SJCRH30 (cell line): ENCODE data around the gene SLC39A10. TPM values are rescaled to one million over a fixed set of nuclear protein-coding genes. Genes with fewer than 3 reads are reported as not detected.

Experiments
- DNase-seq, 2 experiments: peaks; one replicate each; pipeline ENCODE4 v3.0.0-alpha.2; 2015 to 2020
- H3K27ac ChIP-seq: fragments of 250-450 bp; sonication (Bioruptor Pico); 2 replicates; pipeline ENCODE4 v1.5.1; 2020; ENCODE audit warnings: mild to moderate bottlenecking, moderate library complexity
- H3K27me3 ChIP-seq: fragments of 250-450 bp; sonication (Bioruptor Pico); 2 replicates; pipeline ENCODE4 v1.5.1; 2020; ENCODE audit warnings: mild to moderate bottlenecking, moderate library complexity
- H3K36me3 ChIP-seq: fragments of 250-450 bp; sonication (Bioruptor Pico); 2 replicates; pipeline ENCODE4 v1.5.1; 2020; ENCODE audit warnings: mild to moderate bottlenecking, moderate library complexity
- H3K4me1 ChIP-seq: fragments of 250-450 bp; sonication (Bioruptor Pico); 2 replicates; pipeline ENCODE4 v1.5.1; 2020; ENCODE audit warnings: mild to moderate bottlenecking, moderate library complexity
- H3K4me3 ChIP-seq: fragments of 250-450 bp; sonication (Bioruptor Pico); 2 replicates; pipeline ENCODE4 v1.5.1; 2020; ENCODE audit warnings: mild to moderate bottlenecking, moderate library complexity
- H3K9me3 ChIP-seq: fragments of 250-450 bp; sonication (Bioruptor Pico); replicated peaks from 2 replicates; pipeline ENCODE4 v1.5.1; 2020; ENCODE audit warnings: mild to moderate bottlenecking, moderate library complexity
- total RNA-seq: library from RNA; depleted of rRNA; stranded (reverse); fragments of >200 nt; shearing (Covaris generic); gene quantifications from 2 replicates; pipeline ENCODE4 v1.2.3, GENCODE V29; 2014

The SLC39A10 gene
- total RNA-seq, 1 experiment from 2014 or later, result 57.8 TPM

GRCh38 chr2:195756218-195756942 is 99.4 kb downstream of the SLC39A10 start:
- Histone ChIP-seq H3K27me3 (no peaks in the 10 kb centered on the region), H3K4me3 (no peak overlapping the region), H3K4me1 (0 out of 2 replicates have a peak, but pooled peaks cover 5% of the 10 kb centered on the region), H3K27ac (no peak overlapping the region), H3K9me3 (no peaks in the 10 kb centered on the region), H3K36me3 (no peaks in the 10 kb centered on the region)
- DNase-seq, result no peak

- DNase-seq, result no peak
- H3K4me3 ChIP-seq, result no peak overlapping the region
Observed at GRCh38 chr2:195758846-195759245, 101.8 kb downstream of the SLC39A10 start.

GRCh38 chr2:195759877-195760276 is 102.9 kb downstream of the SLC39A10 start:
- no peak for DNase-seq
- Histone ChIP-seq H3K4me3 (no peak overlapping the region), H3K4me1 (0 out of 2 replicates have a peak, but pooled peaks cover 5% of the 10 kb centered on the region), H3K27me3 (no peaks in the 10 kb centered on the region), H3K27ac (no peak overlapping the region), H3K9me3 (no peaks in the 10 kb centered on the region), H3K36me3 (no peaks in the 10 kb centered on the region)

More at GRCh38 chr2:195758846-195759245, 101.8 kb downstream of the SLC39A10 start:
- 0 out of 2 replicates have a peak, but pooled peaks cover 5% of the 10 kb centered on the region for H3K4me1 ChIP-seq
- H3K9me3 ChIP-seq, result no peaks in the 10 kb centered on the region
- no peak overlapping the region for H3K27ac ChIP-seq
- no peaks in the 10 kb centered on the region for H3K36me3 ChIP-seq
- no peaks in the 10 kb centered on the region for H3K27me3 ChIP-seq

- DNase-seq, result no peak
- H3K9me3 ChIP-seq, result no peaks in the 10 kb centered on the region
- no peaks in the 10 kb centered on the region for H3K27me3 ChIP-seq
- no peak overlapping the region for H3K27ac ChIP-seq
- no peak overlapping the region for H3K4me3 ChIP-seq
- no peaks in the 10 kb centered on the region for H3K4me1 ChIP-seq
- H3K36me3 ChIP-seq, result no peaks in the 10 kb centered on the region
Observed at GRCh38 chr2:195763866-195764265, 106.8 kb downstream of the SLC39A10 start.

- Histone ChIP-seq H3K27me3 (no peaks in the 10 kb centered on the region), H3K36me3 (no peaks in the 10 kb centered on the region), H3K4me1 (no peaks in the 10 kb centered on the region), H3K4me3 (no peak overlapping the region), H3K9me3 (no peaks in the 10 kb centered on the region), H3K27ac (no peak overlapping the region)
- no peak for DNase-seq
Observed at GRCh38 chr2:195766691-195767090, 109.7 kb downstream of the SLC39A10 start.

- H3K36me3 ChIP-seq, result no peaks in the 10 kb centered on the region
- no peak for DNase-seq
- no peak overlapping the region for H3K27ac ChIP-seq
- no peaks in the 10 kb centered on the region for H3K4me1 ChIP-seq
- H3K4me3 ChIP-seq, result no peak overlapping the region
- H3K27me3 ChIP-seq, result 0 out of 2 replicates have a peak, but pooled peaks cover 5% of the 10 kb centered on the region
- H3K9me3 ChIP-seq, result no peaks in the 10 kb centered on the region
Observed at GRCh38 chr2:195768431-195768830, 111.4 kb downstream of the SLC39A10 start.

- no peak for DNase-seq
- no peak overlapping the region for H3K27ac ChIP-seq
Observed at GRCh38 chr2:195769975-195770374, 112.9 kb downstream of the SLC39A10 start.

GRCh38 chr2:195779491-195779890 is 122.5 kb downstream of the SLC39A10 start:
- Histone ChIP-seq H3K36me3 (no peaks in the 10 kb centered on the region), H3K4me3 (no peak overlapping the region), H3K9me3 (no peaks in the 10 kb centered on the region), H3K27me3 (no peaks in the 10 kb centered on the region), H3K4me1 (no peaks in the 10 kb centered on the region), H3K27ac (no peak overlapping the region)
- no peak for DNase-seq

More at GRCh38 chr2:195769975-195770374, 112.9 kb downstream of the SLC39A10 start:
- Histone ChIP-seq H3K4me3 (no peak overlapping the region), H3K4me1 (no peaks in the 10 kb centered on the region), H3K9me3 (no peaks in the 10 kb centered on the region), H3K27me3 (0 out of 2 replicates have a peak, but pooled peaks cover 5% of the 10 kb centered on the region), H3K36me3 (no peaks in the 10 kb centered on the region)

- Histone ChIP-seq H3K9me3 (no peaks in the 10 kb centered on the region), H3K4me3 (no peak overlapping the region), H3K4me1 (no peaks in the 10 kb centered on the region), H3K27ac (no peak overlapping the region), H3K27me3 (no peaks in the 10 kb centered on the region), H3K36me3 (no peaks in the 10 kb centered on the region)
- no peak for DNase-seq
Observed at GRCh38 chr2:195782156-195782555, 125.1 kb downstream of the SLC39A10 start.
